ENCODE results near the gene POC1B. TPM values are rescaled to one million over a fixed set of nuclear protein-coding genes. Genes with fewer than 3 reads are reported as not detected.
A peak's percentile ranks its signal among the peaks of the same experiment; 100 is the strongest.

POC1B gene
- total and polyA plus RNA-seq, 2 donors (not counting 3 experiments of a cell fraction or from before 2014, with no cell fraction given) = 7.1 to 18.2 TPM

DNA sequence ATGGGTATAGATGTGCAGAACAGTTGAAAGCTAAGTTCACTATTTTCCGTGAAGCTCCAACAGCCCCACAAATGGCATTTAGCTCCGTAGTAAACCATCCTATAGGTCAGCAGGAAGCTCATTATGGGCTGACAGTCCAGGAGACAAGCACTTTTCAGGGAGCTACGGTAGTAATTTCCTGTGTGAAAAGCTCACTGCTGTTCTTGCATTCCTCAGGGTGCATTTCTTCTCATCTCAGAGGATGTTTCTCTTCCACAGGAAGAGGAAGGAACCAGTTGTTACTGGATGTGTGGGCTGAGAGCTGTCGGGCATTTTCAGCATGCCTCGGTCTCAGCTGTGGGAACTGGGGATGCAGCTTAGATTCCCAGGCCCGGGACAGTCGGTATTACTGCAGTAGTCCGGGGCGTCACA lies 74.0 kb downstream of the POC1B start:
- peak overlapping the region; percentile 40 for H3K9ac ChIP-seq (replicated peaks; ENCODE audit: extremely low read depth, insufficient read depth, low read length)
- H3K4me2 ChIP-seq (ENCODE audit: insufficient read depth, low read length) = peak overlapping the region; percentile 59
- peak overlapping the region; percentile 65 for H3K27ac ChIP-seq (ENCODE audit: insufficient read depth, low read depth, low read length)
- no peaks in the 10 kb centered on the region for H3K9me3 ChIP-seq (replicated peaks; ENCODE audit: control insufficient read depth, insufficient read depth, low read length)
- ChIA-PET CTCF (interaction anchor here (0.5 to 5.0 kb wide), 11 partner anchors 8 to 432 kb away, joined by 3 to 34 read pairs (median 5); partner anchors contain the start of gene DUSP6), POLR2A (interaction anchor here (0.9 to 2.4 kb wide), 5 partner anchors 11 to 105 kb away, joined by 3 to 34 read pairs (median 9); partner anchors contain the start of gene DUSP6)
- TF ChIP-seq POLR2AphosphoS5 (IDR thresholded peaks at IDR 0.05; ENCODE audit: insufficient read depth, low read depth, low read length) = peak; percentile 52
- TF ChIP-seq JUN (IDR thresholded peaks at IDR 0.05; ENCODE audit: borderline replicate concordance, insufficient read depth, insufficient read length, low read depth) = peak; percentile 13
- no peak for TF ChIP-seq EZH2 (IDR thresholded peaks at IDR 0.05; ENCODE audit: borderline replicate concordance, low read depth, low read length, severe bottlenecking)
- peak; percentile 15 for TF ChIP-seq POLR2A (IDR thresholded peaks at IDR 0.05; ENCODE audit: low read depth, low read length)
- peak; percentile 39 for TF ChIP-seq GATA2 (IDR thresholded peaks at IDR 0.05; ENCODE audit: insufficient read depth, insufficient read length, low read depth, low read length)
- FAIRE-seq (peak; percentile 68), DNase-seq (ENCODE audit: low read depth, low spot score) (peak; percentile 74)
- peaks cover 53% of the 10 kb centered on the region for H3K4me1 ChIP-seq (ENCODE audit: control insufficient read depth, extremely low read depth, insufficient read depth, low read length)
- H3K36me3 ChIP-seq (ENCODE audit: control insufficient read depth in 2 of 2, extremely low read depth in 1 of 2, insufficient read depth in 2 of 2, low read length in 2 of 2) = no peaks in the 10 kb centered on the region
- no peaks in the 10 kb centered on the region for H3K27me3 ChIP-seq (ENCODE audit: control insufficient read depth in 2 of 2, insufficient read depth in 2 of 2, low read length in 2 of 2)
- no peaks in the 10 kb centered on the region for H4K20me1 ChIP-seq (replicated peaks; ENCODE audit: control insufficient read depth, extremely low read depth, insufficient read depth, low read length)
- peak overlapping the region; percentile 0 for H2AFZ ChIP-seq (ENCODE audit: low read depth, low read length)
- no TSS peak for BruUV-seq (replicated peaks)
- no peaks in the 10 kb centered on the region for H3K79me2 ChIP-seq (ENCODE audit: control insufficient read depth, insufficient read depth, low read length)
- no peaks in the 10 kb centered on the region for H3K9me1 ChIP-seq (replicated peaks; ENCODE audit: control insufficient read depth, extremely low read depth, insufficient read depth, low read length)
- dilution Hi-C loops (cut with MboI; ENCODE audit: extremely low pct_ligation_motif_present, low sequenced_read_pairs) (loop anchor here (25.0 kb wide), 2 partner anchors 115 to 415 kb away; no protein-coding TSS in a partner anchor), intact Hi-C loops (cut with micrococcal nuclease) (loop anchor here (1.0 to 2.0 kb wide), 6 partner anchors 61 to 555 kb away; partner anchors contain the start of gene DUSP6)
- no peak overlapping the region for H3K4me3 ChIP-seq (replicated peaks in 1 of 3; ENCODE audit: insufficient read depth in 1 of 3, low read depth in 1 of 3, low read length in 3 of 3)

DNA sequence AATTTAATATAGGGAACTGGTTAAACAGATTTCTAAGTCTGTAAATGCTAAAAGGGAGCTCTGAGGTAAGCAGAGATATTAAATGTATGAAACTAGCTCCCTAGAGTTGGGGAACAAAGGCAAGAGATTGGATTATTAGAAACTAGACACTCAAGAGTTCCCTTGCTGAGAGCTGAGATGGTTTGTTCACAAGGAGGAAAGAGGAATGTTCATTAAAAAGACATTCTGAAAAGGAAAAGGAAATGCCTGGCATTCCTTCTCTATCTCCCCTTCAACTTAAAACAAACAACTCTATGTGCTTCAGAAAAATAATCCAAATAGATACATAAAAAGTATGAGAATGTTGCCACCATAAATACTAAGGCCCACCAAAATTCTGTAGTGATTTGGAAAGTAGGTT lies 74.9 kb downstream of the POC1B start:
- peak; percentile 73 for FAIRE-seq
- DNase-seq (ENCODE audit: low read depth, low spot score) = peak; percentile 78
- intact Hi-C loops (cut with micrococcal nuclease) = loop anchor here (1.0 to 2.0 kb wide), 5 partner anchors 60 to 554 kb away; partner anchors contain the start of gene DUSP6
- Histone ChIP-seq H3K9ac (replicated peaks; ENCODE audit: extremely low read depth, insufficient read depth, low read length) (peak overlapping the region; percentile 40), H3K36me3 (ENCODE audit: control insufficient read depth in 2 of 2, extremely low read depth in 1 of 2, insufficient read depth in 2 of 2, low read length in 2 of 2) (no peaks in the 10 kb centered on the region), H3K9me3 (replicated peaks; ENCODE audit: control insufficient read depth, insufficient read depth, low read length) (no peaks in the 10 kb centered on the region), H2AFZ (ENCODE audit: low read depth, low read length) (no peak overlapping the region), H3K4me2 (ENCODE audit: insufficient read depth, low read length) (peak overlapping the region; percentile 59), H3K4me1 (ENCODE audit: control insufficient read depth, extremely low read depth, insufficient read depth, low read length) (peaks cover 53% of the 10 kb centered on the region), H3K27ac (ENCODE audit: insufficient read depth, low read depth, low read length) (peak overlapping the region; percentile 65), H3K4me3 (replicated peaks in 1 of 3; ENCODE audit: insufficient read depth in 1 of 3, low read depth in 1 of 3, low read length in 3 of 3) (no peak overlapping the region), H3K9me1 (replicated peaks; ENCODE audit: control insufficient read depth, extremely low read depth, insufficient read depth, low read length) (no peaks in the 10 kb centered on the region), H3K79me2 (ENCODE audit: control insufficient read depth, insufficient read depth, low read length) (no peaks in the 10 kb centered on the region), H4K20me1 (replicated peaks; ENCODE audit: control insufficient read depth, extremely low read depth, insufficient read depth, low read length) (no peaks in the 10 kb centered on the region), H3K27me3 (ENCODE audit: control insufficient read depth in 2 of 2, insufficient read depth in 2 of 2, low read length in 2 of 2) (no peaks in the 10 kb centered on the region)
- CTCF ChIA-PET = interaction anchor here (1.0 to 5.0 kb wide), 8 partner anchors 9 to 431 kb away, joined by 3 to 34 read pairs (median 10); partner anchors contain the start of gene DUSP6
- TF ChIP-seq GATA2 (IDR thresholded peaks at IDR 0.05; ENCODE audit: insufficient read depth, insufficient read length, low read depth, low read length) = peak; percentile 44
- TF ChIP-seq MYC (IDR thresholded peaks at IDR 0.05; ENCODE audit: low read depth, low read length) = no peak
- peak; percentile 48 for TF ChIP-seq JUN (IDR thresholded peaks at IDR 0.05; ENCODE audit: borderline replicate concordance, insufficient read depth, insufficient read length, low read depth)
- TF ChIP-seq POLR2AphosphoS5 (IDR thresholded peaks at IDR 0.05; ENCODE audit: insufficient read depth, low read depth, low read length) = peak; percentile 47
- dilution Hi-C loops (cut with MboI; ENCODE audit: extremely low pct_ligation_motif_present, low sequenced_read_pairs) = loop anchor here (25.0 kb wide), 2 partner anchors 114 to 414 kb away; no protein-coding TSS in a partner anchor
- BruUV-seq (replicated peaks) = no TSS peak
- POLR2A ChIA-PET = interaction anchor here (1.0 to 2.4 kb wide), 5 partner anchors 11 to 104 kb away, joined by 4 to 34 read pairs (median 9); partner anchors contain the start of gene DUSP6

Measured in endothelial cell of umbilical vein (primary cell).